Ovary (tissue), 3 donors: ENCODE measurements around the gene WDR31.

ENCODE experiments used
- CTCF ChIP-seq, 3 donors: fragments of 450-650 bp in 2 of 3; fragments of 200-600 bp in 1 of 3; IDR thresholded peaks; one replicate each; pipeline versions ENCODE4 v1.5.1 to v1.8.0; 2016 to 2022; ENCODE audit warnings: antibody characterized with exemption in 3 of 3, mild to moderate bottlenecking in 1 of 3
- EP300 ChIP-seq: sonication (generic); formaldehyde crosslinking; IDR thresholded peaks from one replicate; pipeline ENCODE4 v1.6.1; 2017; ENCODE audit warnings: antibody characterized with exemption
- POLR2A ChIP-seq: fragments of 450-650 bp; IDR thresholded peaks from one replicate; pipeline ENCODE4 v1.6.1; 2017; ENCODE audit warnings: antibody characterized with exemption, mild to moderate bottlenecking, moderate library complexity
- donor health status: DM: no; HTN: no; CAD: no.

GRCh38 chr9:113364951-113365350 is 24.9 kb upstream of the WDR31 start:
- no peak for TF ChIP-seq CTCF (IDR thresholded peaks at IDR 0.05)
- no peak for TF ChIP-seq POLR2A
- TF ChIP-seq EP300: no peak
